ENCODE results near the gene GIMAP5. TPM values are rescaled to one million over a fixed set of nuclear protein-coding genes. Genes with fewer than 3 reads are reported as not detected.

The GIMAP5 gene
- total RNA-seq, 1 donor from 2014 or later, result 0.16 TPM

GRCh38 chr7:150728011-150728410, 9.2 kb upstream of the GIMAP5 start:
- TF ChIP-seq CTCF (IDR thresholded peaks at IDR 0.05), result no peak
- Mint-ChIP-seq H3K9me3 (peaks cover 12% of the 10 kb centered on the region), H3K4me1 (no peaks in the 10 kb centered on the region)

GRCh38 chr7:150728609-150729008, 8.6 kb upstream of the GIMAP5 start:
- Mint-ChIP-seq H3K4me3 (no peak overlapping the region), H3K27me3 (peaks cover 5% of the 10 kb centered on the region), H3K9me3 (peaks cover 12% of the 10 kb centered on the region), H3K4me1 (no peaks in the 10 kb centered on the region), H3K27ac (no peak overlapping the region), H3K36me3 (ENCODE audit: low read depth) (no peaks in the 10 kb centered on the region)
- ChIA-PET CTCF (no interaction called here), POLR2A (no interaction called here)
- intact Hi-C loops (cut with micrococcal nuclease), result no loop called here
- ATAC-seq (ENCODE audit: low read depth) (no peak), DNase-seq (no peak)
- TF ChIP-seq CTCF (IDR thresholded peaks at IDR 0.05), result no peak

More at GRCh38 chr7:150728011-150728410, 9.2 kb upstream of the GIMAP5 start:
- intact Hi-C loops (cut with micrococcal nuclease), result no loop called here
- H3K27me3 Mint-ChIP-seq, result peaks cover 3% of the 10 kb centered on the region
- no peak overlapping the region for H3K27ac Mint-ChIP-seq
- no peaks in the 10 kb centered on the region for H3K36me3 Mint-ChIP-seq (ENCODE audit: low read depth)
- ChIA-PET POLR2A (no interaction called here), CTCF (no interaction called here)
- ATAC-seq (ENCODE audit: low read depth) (no peak), DNase-seq (no peak)
- no peak overlapping the region for H3K4me3 Mint-ChIP-seq

GRCh38 chr7:150731916-150732315, 5.3 kb upstream of the GIMAP5 start:
- POLR2A ChIA-PET, result interaction anchor here (1.1 kb wide), 1 partner anchor 16 kb away, joined by 3 read pairs; no protein-coding TSS in a partner anchor
- intact Hi-C loops (cut with micrococcal nuclease), result no loop called here
- no peak for ATAC-seq (ENCODE audit: low read depth)

GRCh38 chr7:150732786-150733481, 4.3 kb upstream of the GIMAP5 start:
- H3K27ac Mint-ChIP-seq, result no peak overlapping the region
- intact Hi-C loops (cut with micrococcal nuclease), result no loop called here
- no peak for ATAC-seq (ENCODE audit: low read depth)
- ChIA-PET POLR2A (interaction anchor here (0.6 to 1.1 kb wide), 2 partner anchors 17 to 53 kb away, joined by 3 to 4 read pairs; no protein-coding TSS in a partner anchor), CTCF (no interaction called here)
- H3K4me1 Mint-ChIP-seq, result peaks cover 7% of the 10 kb centered on the region
- H3K4me3 Mint-ChIP-seq, result no peak overlapping the region
- TF ChIP-seq CTCF (IDR thresholded peaks at IDR 0.05), result no peak
- H3K36me3 Mint-ChIP-seq (ENCODE audit: low read depth), result no peaks in the 10 kb centered on the region
- H3K9me3 Mint-ChIP-seq, result peaks cover 4% of the 10 kb centered on the region
- DNase-seq, result no peak
- peaks cover 6% of the 10 kb centered on the region for H3K27me3 Mint-ChIP-seq

More at GRCh38 chr7:150731916-150732315, 5.3 kb upstream of the GIMAP5 start:
- Mint-ChIP-seq H3K27me3 (peaks cover 6% of the 10 kb centered on the region), H3K36me3 (ENCODE audit: low read depth) (no peaks in the 10 kb centered on the region), H3K27ac (no peak overlapping the region), H3K4me1 (no peaks in the 10 kb centered on the region), H3K9me3 (peaks cover 8% of the 10 kb centered on the region), H3K4me3 (no peak overlapping the region)
- no peak for DNase-seq
- CTCF ChIA-PET, result no interaction called here
- TF ChIP-seq CTCF (IDR thresholded peaks at IDR 0.05), result no peak

- peaks cover 7% of the 10 kb centered on the region for H3K4me1 Mint-ChIP-seq
- TF ChIP-seq CTCF (IDR thresholded peaks at IDR 0.05), result no peak
- no peaks in the 10 kb centered on the region for H3K36me3 Mint-ChIP-seq (ENCODE audit: low read depth)
- H3K9me3 Mint-ChIP-seq, result peaks cover 2% of the 10 kb centered on the region
- no peak for ATAC-seq (ENCODE audit: low read depth)
- peaks cover 11% of the 10 kb centered on the region for H3K27me3 Mint-ChIP-seq
- intact Hi-C loops (cut with micrococcal nuclease), result no loop called here
- ChIA-PET CTCF (no interaction called here), POLR2A (no interaction called here)
- no peak overlapping the region for H3K4me3 Mint-ChIP-seq
- DNase-seq, result no peak
- H3K27ac Mint-ChIP-seq, result no peak overlapping the region
Observed at GRCh38 chr7:150733482-150734095, 3.6 kb upstream of the GIMAP5 start.
